ENCODE data around the gene RTP5.
A peak's percentile ranks its signal among the peaks of the same experiment; 100 is the strongest.

The RTP5 gene

DNA sequence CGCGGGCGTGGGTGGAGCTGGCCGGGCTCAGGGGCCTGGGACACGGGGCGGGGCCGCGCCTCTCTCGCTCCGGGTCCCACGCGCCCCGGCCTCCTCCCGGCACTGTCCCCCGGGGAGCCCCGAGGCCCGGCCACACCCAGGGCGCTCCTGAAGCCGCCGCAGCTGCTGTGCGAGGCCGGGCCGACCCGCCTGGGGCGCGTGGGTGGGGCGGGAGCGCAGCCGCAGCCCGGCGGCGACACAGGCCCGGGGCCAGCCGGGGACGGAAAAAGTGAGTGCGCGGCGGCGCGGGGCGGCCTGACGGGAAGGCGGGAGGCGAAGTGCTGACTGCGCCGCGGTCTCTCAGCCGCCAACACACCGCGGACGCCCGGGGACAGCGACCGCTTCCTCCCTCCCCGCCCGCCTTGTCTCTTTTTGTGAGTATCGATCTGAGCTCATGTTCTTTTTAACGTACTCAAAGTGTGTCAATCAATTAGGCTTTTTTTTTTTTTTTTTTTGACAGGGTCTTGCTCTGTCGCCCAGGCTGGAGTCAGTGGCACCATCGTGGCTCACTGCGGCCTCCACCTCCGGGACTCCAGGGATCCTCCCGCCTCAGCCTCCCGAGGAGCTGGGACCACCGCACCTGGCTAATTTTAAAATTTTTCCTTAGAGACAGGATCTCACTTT is 25.3 kb upstream of the RTP5 start:
- DNase-seq = peak; percentile 71

DNA sequence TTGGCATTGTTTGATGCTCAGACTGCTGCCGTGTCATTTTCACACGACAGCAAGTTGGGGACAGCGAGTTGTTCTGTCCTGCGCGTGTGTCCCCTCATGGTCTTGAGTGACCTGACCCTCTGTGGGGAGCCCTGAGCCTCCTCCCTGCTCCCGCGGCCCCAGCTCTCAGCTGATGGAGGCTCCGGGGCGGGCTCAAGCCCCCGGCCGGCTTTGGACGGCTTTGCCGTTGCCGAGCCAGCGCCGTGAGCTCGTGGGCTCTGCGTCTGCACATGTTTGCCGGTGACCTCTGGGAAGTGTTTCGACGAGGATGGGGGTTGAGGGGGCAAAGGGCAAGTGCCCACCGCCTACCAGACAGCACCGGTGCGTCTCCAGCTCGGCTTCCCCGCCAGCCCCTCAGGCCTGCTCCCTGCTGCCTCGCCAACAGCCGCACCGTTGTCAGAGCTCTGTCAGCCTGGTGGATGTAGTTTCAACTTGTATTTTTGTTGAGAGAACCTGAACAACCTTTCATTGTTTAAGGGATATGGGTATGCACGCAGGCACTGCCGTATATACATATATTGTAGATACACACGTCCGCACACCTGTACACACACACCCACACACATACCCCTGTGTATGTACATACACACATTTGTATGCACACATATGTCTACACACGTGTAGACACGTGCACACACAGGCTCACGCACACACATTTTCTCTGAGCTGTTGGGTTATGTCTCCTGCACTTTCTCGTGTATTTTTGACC is 24.5 kb upstream of the RTP5 start:
- no peak for DNase-seq

DNA sequence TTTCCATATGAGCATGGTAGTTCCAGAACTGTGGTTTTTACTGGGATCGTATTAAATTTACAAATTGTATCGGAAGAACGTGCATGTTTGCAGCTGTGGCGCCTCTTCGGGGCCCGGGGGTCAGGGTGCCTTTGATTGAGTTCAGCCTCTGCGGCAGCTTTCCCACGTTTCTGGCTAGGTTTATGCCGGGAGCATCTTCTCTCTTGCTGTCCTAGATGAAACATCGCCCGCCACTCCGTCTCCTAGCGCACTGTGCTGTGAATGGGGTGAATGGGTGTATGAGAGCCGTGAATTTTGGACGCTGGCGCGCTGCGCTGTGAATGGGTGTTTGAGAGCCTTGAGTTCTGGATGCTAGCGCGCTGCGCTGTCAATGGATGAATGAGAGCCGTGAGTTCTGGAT is 23.1 kb upstream of the RTP5 start:
- no peak for DNase-seq

DNA sequence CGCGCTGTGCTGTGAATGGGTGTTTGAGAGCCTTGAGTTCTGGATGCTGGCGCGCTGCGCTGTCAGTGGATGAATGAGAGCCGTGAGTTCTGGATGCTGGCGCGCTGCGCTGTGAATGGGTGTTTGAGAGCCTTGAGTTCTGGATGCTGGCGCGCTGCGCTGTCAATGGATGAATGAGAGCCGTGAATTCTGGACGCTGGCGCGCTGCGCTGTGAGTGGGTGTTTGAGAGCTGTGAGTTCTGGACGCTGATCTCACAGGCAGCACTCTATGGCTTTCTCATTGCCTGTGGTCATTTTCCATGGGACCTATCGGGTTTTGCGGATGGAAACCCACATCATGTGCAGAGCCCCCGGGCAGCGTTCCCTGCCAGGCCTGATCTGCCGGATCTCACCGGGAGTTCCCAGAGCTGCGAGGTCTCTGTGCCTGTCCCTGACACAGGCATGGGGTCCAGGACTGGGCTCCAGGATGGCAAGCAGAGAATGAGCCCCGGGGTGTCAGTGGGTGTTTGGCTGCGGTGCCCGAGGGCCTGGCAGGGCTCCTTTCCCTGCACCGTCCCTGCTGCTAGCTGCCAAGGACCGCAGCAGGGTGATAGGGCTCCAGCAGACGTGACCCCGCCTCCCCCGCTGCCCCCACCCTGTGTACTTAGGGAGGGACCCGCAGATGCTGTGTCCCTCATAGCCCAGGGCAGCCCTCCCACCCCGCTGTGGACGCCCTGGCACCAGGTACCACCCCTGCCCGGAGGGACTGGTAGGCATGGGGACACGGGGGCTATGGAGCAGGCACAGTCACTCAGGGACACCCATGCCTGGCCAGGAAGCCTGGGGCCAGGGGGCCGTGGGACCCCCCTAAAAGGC is 20.5 kb upstream of the RTP5 start:
- DNase-seq = no peak

DNA sequence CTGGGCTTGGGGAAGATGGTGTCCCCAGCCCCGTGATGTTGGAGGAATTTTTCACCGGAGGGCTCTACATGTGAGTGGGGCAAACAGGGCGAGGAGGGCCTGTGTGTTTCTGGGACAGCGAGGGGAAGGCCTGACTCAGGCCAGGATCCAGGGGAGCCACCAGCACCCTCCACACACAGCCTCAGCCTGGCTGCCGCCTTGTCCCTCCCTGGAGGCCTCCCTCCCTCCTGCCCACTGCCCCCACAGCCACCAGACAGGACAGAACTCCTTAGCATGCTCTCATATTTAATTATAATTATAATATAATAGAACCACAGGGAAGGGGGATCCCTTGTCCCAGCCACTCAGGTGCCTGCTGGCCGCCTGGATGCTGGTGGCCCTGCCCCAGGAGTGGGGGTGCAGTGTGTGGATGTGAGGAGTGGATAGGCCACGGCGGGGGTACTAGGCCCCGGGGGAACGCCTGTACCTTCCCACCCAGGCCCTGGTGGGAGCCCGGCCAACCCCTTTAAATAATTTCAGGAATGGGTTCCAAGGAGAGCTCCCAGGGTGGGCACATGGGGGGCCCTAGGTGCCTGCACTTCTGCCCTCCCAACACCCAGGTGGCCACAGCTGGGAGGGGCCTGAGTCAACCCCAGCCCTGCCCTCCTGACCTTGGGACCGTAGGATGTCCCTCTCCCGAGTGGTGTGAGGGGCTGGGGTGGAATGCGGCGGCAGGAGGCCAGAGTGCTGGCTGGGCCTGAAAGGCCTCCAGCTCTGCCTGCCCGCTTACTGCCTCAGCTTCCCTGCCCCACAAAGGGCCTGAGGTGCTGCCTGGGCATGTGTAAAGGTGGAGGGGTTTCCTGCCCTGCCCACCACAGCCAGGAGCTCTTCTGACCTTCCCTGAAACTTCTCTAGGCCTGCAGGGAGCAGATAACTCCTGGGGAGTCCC is 19.6 kb upstream of the RTP5 start:
- no peak for DNase-seq

DNA sequence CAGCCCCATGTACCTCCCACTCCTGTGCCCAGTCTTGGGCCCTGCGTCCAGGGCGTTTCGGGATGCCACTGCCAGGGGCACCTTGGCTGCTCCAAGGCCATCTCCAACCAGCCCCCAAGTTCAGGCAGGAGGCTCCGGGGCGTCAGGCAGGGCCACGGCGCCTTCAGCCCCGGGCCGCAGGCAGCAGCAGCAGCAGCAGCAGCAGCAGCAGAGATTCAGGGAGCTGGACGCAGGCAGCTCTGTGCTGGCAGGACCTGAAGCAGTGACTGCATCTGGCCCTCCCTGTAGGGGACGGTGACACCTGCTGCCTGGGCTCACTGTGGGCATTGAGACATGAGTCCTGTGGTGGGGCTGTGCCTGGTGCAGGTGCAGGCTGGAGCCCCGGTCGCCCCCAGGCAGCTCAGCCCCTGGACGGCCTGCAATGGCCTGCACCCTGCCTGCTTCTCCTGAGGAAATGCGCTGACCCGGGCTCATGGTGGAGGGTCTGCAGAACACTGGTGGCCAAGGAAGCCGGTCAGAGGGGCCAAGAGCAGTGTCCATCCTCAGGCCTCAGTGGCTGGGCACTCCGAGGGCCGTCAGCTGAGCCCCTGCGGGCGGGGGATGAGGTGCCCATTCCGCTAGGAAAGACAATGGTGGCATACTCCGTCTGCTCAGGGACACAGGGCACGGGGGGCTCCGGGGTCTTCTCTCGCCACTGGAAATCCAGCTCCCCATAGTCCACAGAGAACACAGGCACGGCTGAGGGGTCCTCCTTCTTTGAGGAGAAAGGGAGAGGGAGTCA is 18.8 kb upstream of the RTP5 start:
- DNase-seq = no peak

DNA sequence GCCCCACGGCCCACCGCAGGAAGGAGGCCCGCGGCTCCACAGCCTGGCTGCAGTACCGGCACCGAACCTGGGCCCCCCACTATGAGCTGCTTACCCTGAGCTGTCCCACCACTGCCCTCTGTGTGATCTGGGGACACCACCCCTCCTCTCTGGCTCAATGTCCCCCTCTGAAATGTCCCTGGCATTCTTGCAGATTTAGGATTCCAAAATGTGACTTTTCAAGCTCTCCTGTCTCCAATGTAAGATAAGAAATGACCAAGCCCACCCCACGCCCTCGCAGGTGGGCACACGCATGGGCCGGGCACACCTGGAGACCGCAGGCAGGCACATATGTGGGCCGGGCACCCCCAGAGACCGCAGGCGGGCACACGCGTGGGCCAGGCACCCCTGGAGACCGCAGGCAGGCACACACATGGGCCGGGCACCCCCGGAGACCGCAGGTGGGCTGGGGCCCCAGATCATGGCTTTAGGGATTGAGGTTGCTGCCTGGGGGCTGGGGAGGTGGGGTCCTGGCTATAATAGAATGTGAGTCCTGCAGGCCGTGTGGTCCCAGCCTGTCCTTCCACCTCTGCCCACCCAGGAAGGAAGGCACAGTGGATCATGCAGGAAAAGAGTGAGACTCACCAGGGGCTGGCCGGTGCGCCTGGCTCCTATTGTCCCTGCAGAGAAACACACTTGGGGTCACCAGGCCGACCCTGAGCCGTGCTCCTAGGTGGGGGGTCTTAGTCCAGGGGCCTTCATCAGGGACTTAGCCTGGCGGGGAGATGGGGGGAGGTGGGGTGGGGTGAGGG is 18.0 kb upstream of the RTP5 start:
- no peak for DNase-seq

DNA sequence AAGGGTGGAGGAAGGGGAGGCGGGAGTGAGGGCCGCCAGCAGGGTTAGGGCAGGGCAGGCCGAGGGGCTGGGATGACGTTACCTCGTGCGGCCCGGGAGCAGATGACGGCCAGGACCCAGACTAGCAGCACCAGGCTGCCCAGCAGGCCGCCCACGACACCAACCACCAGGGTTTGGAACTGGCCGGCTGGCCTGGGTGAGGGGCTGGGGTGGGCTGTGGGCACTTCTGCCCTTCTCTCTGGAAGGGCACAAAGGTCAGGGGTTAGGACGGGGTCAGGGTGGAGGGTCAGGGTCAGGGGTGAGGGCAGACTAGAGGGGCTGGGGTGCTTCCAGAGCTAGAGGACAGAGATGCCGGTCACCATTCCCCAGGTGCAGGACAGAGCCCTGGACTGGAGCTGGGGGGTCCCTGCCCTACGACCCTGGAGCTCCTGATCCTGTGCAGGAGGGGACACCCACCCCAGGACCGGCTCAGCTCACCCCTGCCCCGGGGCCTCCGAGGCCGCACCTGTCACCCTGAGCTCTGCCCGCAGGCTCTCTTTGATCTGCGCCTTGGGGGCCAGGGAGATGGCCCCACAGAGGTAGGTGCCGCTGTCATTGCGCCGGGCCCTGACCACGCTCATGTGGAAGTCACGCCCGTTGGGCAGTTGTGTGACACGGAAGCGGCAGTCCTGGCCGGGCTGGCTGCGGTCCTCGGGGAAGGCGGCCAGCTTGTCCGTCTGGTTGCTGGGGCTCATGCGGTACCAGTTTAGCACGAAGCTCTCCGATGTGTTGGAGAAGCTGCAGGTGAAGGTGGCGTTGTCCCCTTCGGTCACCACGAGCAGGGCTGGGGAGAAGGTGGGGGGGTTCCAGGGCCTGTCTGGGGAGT is 17.2 kb upstream of the RTP5 start:
- no peak for DNase-seq

DNA sequence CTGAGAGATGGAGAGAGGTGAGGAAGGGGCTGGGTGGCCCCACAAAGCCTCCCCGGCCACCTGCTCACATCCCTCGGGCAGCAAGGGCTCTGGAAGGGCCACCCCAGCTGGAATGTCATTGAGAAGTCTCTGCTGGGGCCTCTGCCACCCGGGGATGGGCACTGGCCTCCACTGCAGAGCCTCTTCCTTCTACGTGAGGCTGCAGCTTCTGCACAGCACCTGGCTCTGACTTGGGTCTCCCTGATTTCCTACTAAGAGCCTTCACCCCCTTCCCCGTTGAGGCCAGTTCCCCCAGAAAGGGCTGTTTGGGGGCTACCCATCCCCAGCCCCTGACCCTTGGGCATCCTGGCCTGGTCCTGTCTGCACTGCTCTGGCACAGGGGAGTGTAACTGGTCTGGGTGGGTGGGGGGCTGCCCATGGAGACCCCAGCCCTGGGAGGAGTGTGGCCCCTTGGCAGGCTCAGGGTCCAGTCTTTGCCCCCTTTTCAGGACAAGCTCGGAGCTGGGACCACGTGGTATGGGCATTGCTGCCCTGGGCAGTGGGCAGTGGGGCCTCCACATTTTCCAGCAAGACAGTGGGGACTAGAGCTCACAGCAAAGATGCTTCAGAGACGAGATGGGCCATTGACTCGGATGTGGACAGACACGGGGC is 16.4 kb upstream of the RTP5 start:
- DNase-seq = no peak

DNA sequence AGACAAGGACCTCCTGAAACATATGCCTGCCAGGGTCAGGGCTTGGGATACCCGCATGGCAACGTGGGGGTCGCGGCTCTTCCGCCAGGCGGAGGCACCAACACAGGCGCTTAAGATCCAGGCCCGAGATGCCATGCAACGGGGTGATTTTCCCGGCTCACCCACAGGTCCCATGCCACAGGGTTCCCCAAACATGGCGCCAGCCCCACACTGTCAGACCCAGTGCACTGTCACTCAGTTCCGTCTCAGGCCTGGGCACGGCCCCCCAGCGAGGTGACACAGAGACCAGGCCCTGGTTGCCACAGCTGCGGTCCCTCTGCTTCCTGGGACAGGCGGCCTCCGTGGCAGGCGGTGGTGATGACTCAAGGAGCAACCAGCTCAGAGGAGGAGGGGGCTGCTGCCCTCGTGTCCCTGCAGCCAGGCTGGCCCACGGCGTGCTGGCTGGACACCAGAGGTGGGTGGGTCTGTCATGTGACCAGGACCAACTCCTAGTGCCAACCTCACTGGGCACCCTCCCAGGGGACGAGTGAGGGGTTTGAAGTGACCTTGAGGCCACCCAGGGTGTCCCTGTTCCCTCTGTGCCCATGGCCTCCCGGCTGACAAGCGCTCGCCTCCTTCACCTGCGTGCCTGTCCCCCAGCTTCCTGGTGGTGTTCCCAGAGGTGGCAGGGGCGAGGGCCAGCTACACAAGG is 15.7 kb upstream of the RTP5 start:
- no peak for DNase-seq

DNA sequence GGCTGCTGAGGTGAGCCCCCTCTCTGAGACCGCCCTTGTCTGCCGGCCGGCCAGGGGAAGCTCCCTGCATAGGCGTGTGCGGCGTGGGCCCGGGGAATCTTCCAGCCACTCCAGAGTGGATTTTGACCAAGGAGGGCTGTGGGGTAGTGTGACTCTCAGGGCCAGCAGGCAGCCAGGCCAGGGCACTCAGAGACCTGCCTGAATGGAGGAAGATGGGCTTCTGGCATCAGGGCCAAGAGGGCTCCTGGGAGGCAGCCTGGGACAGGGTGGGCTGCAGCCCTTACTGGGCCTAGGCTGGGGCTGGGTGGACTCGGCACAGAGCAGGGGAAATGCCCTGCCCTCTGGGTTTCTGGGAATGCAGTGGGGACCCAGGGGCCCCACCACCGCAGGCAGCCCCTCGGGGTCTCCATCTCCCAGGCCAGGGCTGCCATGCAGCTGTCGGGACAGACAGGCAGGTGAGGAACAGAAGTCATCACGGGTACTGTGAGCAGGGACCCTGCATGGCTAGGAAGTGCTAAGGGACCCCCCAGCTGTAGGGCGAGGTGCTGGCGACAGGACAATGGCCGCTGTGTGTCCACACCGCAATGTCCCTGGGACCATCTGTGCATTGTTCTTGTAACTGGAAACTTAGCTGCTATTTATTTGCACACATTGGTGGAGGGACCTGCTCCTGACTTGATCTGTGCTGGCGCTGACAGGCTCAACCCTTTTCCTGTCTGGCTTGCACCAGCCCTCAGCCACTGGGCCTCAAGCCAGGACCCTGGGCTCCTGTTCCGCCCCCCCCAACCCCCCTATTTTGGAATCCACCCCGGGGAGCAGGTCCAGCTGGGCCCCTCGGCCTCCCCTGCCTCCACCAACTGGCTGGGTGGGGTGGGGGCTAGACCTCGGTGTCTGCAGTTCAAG is 14.9 kb upstream of the RTP5 start:
- DNase-seq = no peak

DNA sequence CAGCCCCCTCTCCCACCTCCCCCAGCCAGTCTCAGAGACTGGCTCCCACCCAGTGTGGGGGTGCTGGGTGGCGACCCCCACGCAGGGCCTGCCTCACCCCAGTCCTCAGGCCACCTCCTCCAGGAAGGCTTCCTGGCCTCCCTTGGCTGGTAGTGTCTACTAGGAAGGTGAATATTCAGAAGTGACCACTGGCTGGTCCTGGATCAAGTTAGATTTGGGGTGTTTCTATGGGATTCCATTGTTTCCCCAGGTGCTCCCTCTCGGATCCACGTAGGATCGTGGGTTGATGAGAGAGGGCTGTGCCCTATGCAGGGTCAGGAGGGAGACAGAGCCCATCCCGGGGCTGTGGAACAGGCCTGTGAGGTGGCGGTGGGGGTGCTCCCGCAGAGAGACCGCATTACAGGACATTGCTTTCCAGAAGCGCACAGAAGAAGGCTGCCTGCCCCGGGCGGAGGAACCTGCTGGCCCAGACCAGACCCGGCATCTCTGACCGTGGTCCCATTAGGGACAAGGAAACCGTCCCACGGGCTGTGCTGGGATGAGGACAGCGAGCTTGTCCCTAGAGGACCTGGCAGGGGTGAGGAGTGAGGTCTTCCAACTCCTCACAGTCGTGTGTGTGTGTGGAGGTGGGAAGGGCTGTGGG is 14.2 kb upstream of the RTP5 start:
- no peak for DNase-seq

DNA sequence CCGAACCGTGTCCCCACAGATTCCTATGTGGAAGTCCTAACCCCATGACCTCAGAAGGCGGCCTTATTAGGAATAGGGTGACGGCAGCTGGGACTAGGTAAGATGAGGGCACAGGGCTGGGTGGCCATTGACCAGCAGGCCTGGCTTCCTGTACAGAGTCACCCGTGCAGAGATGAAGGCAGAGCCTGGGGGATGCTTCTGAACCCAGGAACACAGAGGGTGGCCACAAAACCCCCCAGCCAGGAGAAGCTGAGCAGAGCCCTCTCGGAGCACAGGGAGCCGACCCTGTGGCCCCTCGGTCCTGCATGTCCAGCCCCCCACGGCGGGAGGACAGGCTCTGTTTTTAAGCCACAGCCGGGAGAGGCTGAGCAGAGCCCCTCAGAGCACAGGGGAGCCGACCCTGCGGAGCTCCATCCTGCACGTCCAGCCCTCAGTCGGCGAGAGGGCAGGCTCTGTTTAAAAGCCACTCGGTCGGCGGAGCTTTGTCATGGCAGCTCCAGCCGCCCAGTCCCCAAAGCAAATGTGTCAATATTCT is 13.6 kb upstream of the RTP5 start:
- DNase-seq = no peak

DNA sequence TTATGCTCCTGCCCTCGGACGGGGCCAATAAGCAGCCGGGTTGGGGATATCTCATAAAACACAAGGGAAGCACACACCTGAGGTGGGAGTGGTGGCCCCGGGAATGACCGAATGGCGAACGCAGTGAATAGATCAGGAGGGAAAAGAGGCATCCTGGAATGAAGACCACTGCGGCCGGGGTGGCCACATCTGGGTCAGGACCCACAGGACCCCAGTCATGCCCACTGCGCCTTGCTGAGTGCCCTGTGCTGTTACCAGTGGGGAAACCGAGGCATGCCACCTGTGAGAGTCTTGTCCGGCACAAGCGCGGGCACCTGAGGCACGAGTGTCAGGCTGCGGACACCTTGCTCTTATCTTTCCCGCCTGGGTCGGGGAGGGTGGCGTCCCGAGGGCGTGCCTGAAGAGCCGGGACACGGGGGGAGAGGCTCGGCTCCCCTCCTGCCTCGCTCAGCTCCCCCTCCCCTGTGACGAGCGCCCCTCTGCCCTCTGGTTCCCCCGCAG is 12.4 kb upstream of the RTP5 start:
- DNase-seq = no peak

DNA sequence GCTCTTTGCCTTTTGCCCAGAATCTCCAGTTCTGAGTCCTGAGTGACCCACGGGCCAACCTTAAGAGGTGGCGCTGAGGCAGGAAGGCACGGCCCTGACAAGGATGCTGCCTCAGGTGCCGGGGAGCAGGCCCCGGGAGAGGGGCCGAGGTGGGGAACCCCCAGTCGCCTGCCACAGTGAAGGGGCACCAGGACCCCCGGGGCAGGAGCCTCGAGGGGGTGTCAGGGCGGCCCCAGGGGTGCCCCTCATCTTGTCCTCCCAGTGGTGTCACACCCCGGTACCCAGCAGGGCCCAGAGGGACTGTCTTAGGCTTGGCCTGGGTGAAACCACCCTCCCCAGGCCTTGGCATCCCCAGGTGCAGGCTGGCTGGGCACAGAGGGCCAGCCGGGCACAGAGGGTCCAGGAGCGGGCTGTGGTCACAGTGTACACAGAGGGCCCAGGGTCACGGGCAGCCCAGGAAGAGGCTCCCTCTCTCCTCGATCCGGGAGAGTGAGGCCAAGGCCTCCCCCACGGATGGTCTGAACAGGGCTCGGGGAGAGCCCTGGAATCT is 11.9 kb upstream of the RTP5 start:
- DNase-seq = no peak
